GM12878 (cell line): ENCODE results near the gene MYBPC1. TPM values are rescaled to one million over a fixed set of nuclear protein-coding genes. Genes with fewer than 3 reads are reported as not detected.

ENCODE experiments used
- BRCA1 ChIP-seq: IDR thresholded peaks from 2 replicates; pipeline ENCODE4 v1.6.1; 2011; ENCODE audit warnings: low read depth, low read length, improper control_type of control experiment
- E4F1 ChIP-seq: fragments of 450-650 bp; IDR thresholded peaks from 2 replicates; pipeline ENCODE4 v1.6.1; 2018; ENCODE audit warnings: borderline replicate concordance, mild to moderate bottlenecking; ENCODE audit not compliant: partially characterized antibody
- EP300 ChIP-seq, 2 experiments: fragments of 150-350 bp in 1 of 2; IDR thresholded peaks; 2 replicates each; pipeline ENCODE4 v1.6.1; 2011 to 2012; ENCODE audit warnings: low read depth in 2 of 2, low read length in 2 of 2, borderline replicate concordance in 1 of 2, improper control_type of control experiment in 1 of 2, inconsistent platforms in 1 of 2; ENCODE audit not compliant: control insufficient read depth in 1 of 2
- FOXK2 ChIP-seq: fragments of 450-650 bp; IDR thresholded peaks from 2 replicates; pipeline ENCODE4 v1.6.1; 2017; ENCODE audit warnings: mild to moderate bottlenecking, moderate library complexity
- HSF1 ChIP-seq: fragments of 150-350 bp; IDR thresholded peaks from 2 replicates; pipeline ENCODE4 v1.6.1; 2014; ENCODE audit warnings: mild to moderate bottlenecking, low read depth, low read length
- NBN ChIP-seq: fragments of 450-650 bp; IDR thresholded peaks from 2 replicates; pipeline ENCODE4 v1.6.1; 2016
- NFIC ChIP-seq: IDR thresholded peaks from 2 replicates; pipeline ENCODE4 v1.6.1; 2012; ENCODE audit warnings: low read depth, mild to moderate bottlenecking, inconsistent platforms, low read length, moderate library complexity
- NKRF ChIP-seq: fragments of 450-650 bp; conservative IDR thresholded peaks from 2 replicates; pipeline ENCODE4 v1.6.1; 2017; ENCODE audit warnings: mild to moderate bottlenecking, moderate library complexity
- RAD21 ChIP-seq: IDR thresholded peaks from 2 replicates; pipeline ENCODE4 v1.6.1; 2011; ENCODE audit warnings: mild to moderate bottlenecking, low read depth, low read length, moderate library complexity; ENCODE audit not compliant: insufficient read depth
- RUNX3 ChIP-seq: IDR thresholded peaks from 2 replicates; pipeline ENCODE4 v1.6.1; 2012; ENCODE audit warnings: low read length, inconsistent platforms
- SMAD5 ChIP-seq: IDR thresholded peaks from 2 replicates; pipeline ENCODE4 v1.6.1; 2016; ENCODE audit warnings: antibody characterized with exemption, low read depth
- SUPT20H ChIP-seq: IDR thresholded peaks from 2 replicates; pipeline ENCODE4 v1.6.1; 2011; ENCODE audit warnings: low read depth, mild to moderate bottlenecking, low read length, moderate library complexity, borderline replicate concordance; ENCODE audit not compliant: control insufficient read depth
- YY1 ChIP-seq: IDR thresholded peaks from 2 replicates; pipeline ENCODE4 v1.6.1; 2011; ENCODE audit warnings: low read depth, mild to moderate bottlenecking, low read length
- ZNF622 ChIP-seq: fragments of 450-650 bp; IDR thresholded peaks from 2 replicates; pipeline ENCODE4 v1.6.1; 2017; ENCODE audit warnings: mild to moderate bottlenecking, inconsistent platforms
- polyA plus RNA-seq, 11 experiments: library from polyadenylated mRNA; depleted of rRNA in 4 of 11; unstranded in 6 of 11; stranded (reverse) in 5 of 11; fragments of >200 nt; fragmentation: Nextera tagmentation in 4 of 11; fragmentation: Illumina TruSeq in 1 of 11; extraction: Ambion mirVana in 4 of 11; extraction: Trizol in 1 of 11; gene quantifications; 1 replicate in 1 of 11; 2 replicates in 10 of 11; pipeline versions ENCODE4 v1.2.1 to v1.2.3, GENCODE V29; 2011 to 2016; ENCODE audit warnings: inconsistent platforms in 2 of 11, missing spikeins in 2 of 11, low read depth in 1 of 11
- total RNA-seq, 4 experiments: library from RNA; depleted of rRNA in 3 of 4; stranded (reverse); fragments of >200 nt in 3 of 4; fragmentation: Illumina TruSeq in 1 of 4; extraction: Trizol in 1 of 4; gene quantifications; 2 replicates each; pipeline versions ENCODE4 v1.2.1 to v1.2.3, GENCODE V29; 2013 to 2021

Gene MYBPC1
- total and polyA plus RNA-seq, 10 of the 15 experiments (the other 5 are each of a cell fraction or from before 2014, with no cell fraction given) = not detected

- TF ChIP-seq SUPT20H (no peak), RUNX3 (peak; percentile 47), E4F1 (no peak), ZNF622 (no peak), EP300 (IDR thresholded peaks at IDR 0.05; ENCODE audit: borderline replicate concordance in 1 of 2, control insufficient read depth in 1 of 2, low read depth in 2 of 2, low read length in 2 of 2) (no peak), YY1 (peak; percentile 68; the same call in 1 of the 2 replicates), FOXK2 (no peak), HSF1 (no peak), SMAD5 (no peak), NFIC (no peak), NBN (no peak), NKRF (no peak), RAD21 (peak; percentile 49), BRCA1 (no peak)
Measured at GRCh38 chr12:101670007-101670671, 75.4 kb downstream of the MYBPC1 start (continued).
